Adrenal gland (tissue), 12 donors: ENCODE measurements around the gene DIP2C. TPM values are rescaled to one million over a fixed set of nuclear protein-coding genes. Genes with fewer than 3 reads are reported as not detected.

ENCODE experiments used
- DNase-seq, 7 donors: peaks; one replicate each; pipeline ENCODE4 v3.0.0-alpha.2; 2019 to 2020
- H3K27ac ChIP-seq, 5 donors: fragments of 200-600 bp; sonication (generic) in 4 of 5; 1 replicate in 3 of 5; 2 replicates in 2 of 5; pipeline versions ENCODE4 v1.5.1 to v1.8.0; 2016 to 2020; ENCODE audit warnings: mild to moderate bottlenecking in 1 of 5
- H3K27me3 ChIP-seq: fragments of 200-600 bp; 2 replicates; pipeline ENCODE4 v1.8.0; 2021
- H3K36me3 ChIP-seq, 2 donors: fragments of 200-600 bp; replicated peaks in 1 of 2; 1 replicate in 1 of 2; 2 replicates in 1 of 2; pipeline versions ENCODE4 v1.5.1 to v1.8.0; 2018 to 2022
- H3K4me1 ChIP-seq, 2 donors: fragments of 200-600 bp; replicated peaks in 1 of 2; 1 replicate in 1 of 2; 2 replicates in 1 of 2; pipeline versions ENCODE4 v1.5.1 to v1.8.0; 2018 to 2021
- H3K4me3 ChIP-seq, 4 donors: fragments of 200-600 bp; sonication (generic) in 3 of 4; one replicate each; pipeline ENCODE4 v1.5.1; 2016 to 2018
- H3K9me3 ChIP-seq, 3 donors: fragments of 200-600 bp; sonication (generic) in 1 of 3; replicated peaks in 1 of 3; 1 replicate in 2 of 3; 2 replicates in 1 of 3; pipeline versions ENCODE4 v1.5.1 to v1.8.0; 2016 to 2021
- CTCF ChIP-seq, 6 experiments: fragments of 450-650 bp in 4 of 6; fragments of 200-600 bp in 2 of 6; sonication (generic) in 1 of 6; IDR thresholded peaks; 1 replicate in 5 of 6; 2 replicates in 1 of 6; pipeline versions ENCODE4 v1.5.1 to v1.8.0; 2016 to 2021; ENCODE audit warnings: antibody characterized with exemption in 6 of 6, mild to moderate bottlenecking in 2 of 6, moderate library complexity in 1 of 6
- POLR2A ChIP-seq, 2 donors: fragments of 450-650 bp; IDR thresholded peaks; one replicate each; pipeline ENCODE4 v1.6.1; 2017; ENCODE audit warnings: antibody characterized with exemption in 2 of 2, mild to moderate bottlenecking in 2 of 2, moderate library complexity in 1 of 2
- WGBS, 4 donors: extraction: QIAGEN DNeasy Blood & Tissue Kit in 2 of 4; methylation state at CpG; one replicate each; pipeline versions ENCODE4 v1.1.5 to v1.1.7; 2013 to 2017; 5-methylcytosine and 5-hydroxymethylcytosine counted together
- intact Hi-C, 2 donors: fragments of 100-400 bp; cut with DNase I; formaldehyde crosslinking; loops; one replicate each; pipeline versions ENCODE4 v1.14.1 to v1.15.0; 2022 to 2023
- polyA plus RNA-seq, 3 donors: library from polyadenylated mRNA; stranded (reverse); fragments of 200-250 nt in 2 of 3; fragments of 350-450 nt in 1 of 3; fragmentation: Illumina TruSeq in 1 of 3; extraction: RNeasy Lipid Tissue Mini Kit (QIAGEN cat#74804) in 1 of 3; gene quantifications; one replicate each; pipeline ENCODE4 v1.2.3, GENCODE V29; 2013 to 2014
- total RNA-seq, 9 donors: library from RNA; depleted of rRNA in 4 of 9; stranded (reverse); fragments of >200 nt in 4 of 9; fragments of 120-200 nt in 1 of 9; fragmentation: NEBNext Ultra II Directional in 1 of 9; extraction: Animal tissue kit (Norgen Biotek cat#: 25700) in 1 of 9; gene quantifications; one replicate each; pipeline versions ENCODE4 v1.1.0 to v1.2.4, GENCODE V29; 2013 to 2023
- donor health status: healthy with polysubstance abuse.
- donor health status: Bipolar disorder and iron deficiency.
- donor health status: DM: yes; HTN: yes; CAD: no.
- donor health status: DM: no; HTN: no; CAD: no.
- donor health status: DM: no; HTN: no; CAD: no.
- donor health status: DM: yes; HTN: yes; CAD: no.

DIP2C gene
- total and polyA plus RNA-seq, 12 donors = 4.8 to 23.9 (median 19.7) TPM

DNA sequence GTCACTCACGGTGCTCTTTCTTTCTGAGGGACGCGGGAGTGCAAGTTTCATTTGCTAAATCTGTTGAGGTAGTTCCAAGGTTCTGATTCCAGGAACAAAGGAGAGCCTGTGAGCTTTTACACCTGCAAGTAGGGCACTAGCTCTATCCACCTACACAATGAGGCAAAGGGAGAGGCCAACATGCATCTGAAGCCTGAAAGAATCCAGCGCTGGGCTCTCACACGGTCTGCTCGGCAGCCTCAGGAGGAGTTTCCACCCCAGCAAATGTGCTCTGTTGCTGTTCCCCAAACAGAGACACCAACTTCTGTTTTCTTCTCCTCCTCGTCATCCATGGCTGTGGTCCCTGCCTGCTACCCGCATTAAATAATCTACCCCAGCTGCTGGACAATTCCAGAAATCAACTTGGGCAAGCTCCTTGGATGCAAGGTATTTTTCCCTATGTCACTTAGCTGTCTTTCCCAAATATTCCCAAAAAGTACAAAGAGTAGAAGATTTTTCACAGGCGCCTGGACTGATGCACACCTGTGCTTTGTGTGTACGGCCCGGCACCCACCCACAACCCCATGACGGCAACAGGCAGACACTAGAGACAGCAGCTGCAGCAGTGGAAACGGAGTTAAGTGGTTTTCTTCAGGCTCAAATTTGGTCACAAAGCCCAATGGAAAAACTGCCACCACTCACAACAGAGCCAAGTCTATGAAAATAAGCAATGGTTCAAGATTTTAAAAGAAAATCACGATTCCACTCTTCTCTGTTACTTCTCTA, 377.4 kb downstream of the DIP2C start:
- no peak overlapping the region for H3K27ac ChIP-seq
- H3K36me3 ChIP-seq = peaks cover 0 to 12% of the 10 kb centered on the region in 2 donors
- peak in 1 of 7 donors; percentile 24 for DNase-seq
- peaks cover 12 to 13% of the 10 kb centered on the region in 2 donors for H3K4me1 ChIP-seq
- intact Hi-C loops = no loop called here
- H3K4me3 ChIP-seq = no peak overlapping the region
- no peaks in the 10 kb centered on the region for H3K9me3 ChIP-seq
- H3K27me3 ChIP-seq = no peaks in the 10 kb centered on the region
- WGBS, 4 donors = 94 to 96% (median 95%) methylated on average over 14 of the region's 14 CpGs
- TF ChIP-seq CTCF (IDR thresholded peaks at IDR 0.05) (no peak), POLR2A (IDR thresholded peaks at IDR 0.05) (no peak)

DNA sequence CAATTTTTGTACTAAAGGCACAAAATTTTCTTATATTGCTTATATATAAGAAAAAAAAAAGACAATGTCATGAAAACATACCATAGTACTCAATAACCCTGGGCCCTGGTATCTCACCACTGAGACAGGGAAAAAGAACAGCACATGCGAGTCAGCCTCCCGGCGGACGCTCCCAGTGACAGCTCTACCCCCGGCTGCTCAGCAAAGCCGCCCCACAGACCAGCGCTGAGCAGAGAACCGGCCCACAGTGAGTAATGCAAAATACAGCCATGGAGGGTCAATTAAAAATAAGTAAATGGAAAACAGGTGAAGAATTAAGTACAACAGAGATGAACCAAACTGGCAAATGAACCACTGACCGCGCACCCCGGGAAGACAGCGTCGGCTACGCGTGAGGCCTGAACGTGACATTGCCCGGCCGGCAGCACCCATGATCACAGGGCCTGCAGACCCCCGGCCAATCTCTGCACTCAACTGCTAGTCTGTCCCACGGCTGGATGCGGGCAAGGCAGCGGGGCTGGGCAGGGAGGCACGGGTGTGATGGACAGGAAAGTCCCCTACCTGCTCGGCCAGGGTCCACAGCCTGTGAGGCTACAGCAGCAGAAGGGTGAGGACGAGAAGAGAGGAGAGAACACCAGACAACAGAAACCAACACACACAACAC, 378.4 kb downstream of the DIP2C start:
- DNase-seq = peak in 1 of 7 donors; percentile 30

DNA sequence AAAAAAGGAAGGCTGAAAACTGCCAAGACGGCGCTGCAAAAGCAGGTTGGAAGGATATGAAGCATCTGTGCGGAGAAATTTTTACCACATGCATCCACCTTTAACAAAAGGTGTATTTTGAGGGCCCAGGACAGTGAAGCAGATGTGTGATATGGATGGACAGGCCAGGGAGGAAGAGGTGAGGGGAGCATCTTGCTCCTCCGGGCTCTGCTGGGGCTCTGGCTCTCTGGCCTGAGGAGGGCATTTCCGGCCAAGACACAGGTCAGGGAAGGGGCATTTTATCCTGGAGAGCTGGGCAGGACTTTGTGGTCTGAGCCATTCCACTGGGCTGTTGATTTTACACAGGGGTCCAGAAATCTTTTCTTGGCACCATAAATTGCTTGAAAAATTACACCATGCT, 379.1 kb downstream of the DIP2C start:
- intact Hi-C loops = no loop called here
- DNase-seq = no peak
- WGBS, 4 donors = 83 to 95% (median 88%) methylated on average over 5 of the region's 5 CpGs
- TF ChIP-seq CTCF (IDR thresholded peaks at IDR 0.05) = no peak
- TF ChIP-seq POLR2A (IDR thresholded peaks at IDR 0.05) = no peak
- Histone ChIP-seq H3K4me1 (peaks cover 12 to 13% of the 10 kb centered on the region in 2 donors), H3K36me3 (peaks cover 0 to 12% of the 10 kb centered on the region in 2 donors), H3K27me3 (no peaks in the 10 kb centered on the region), H3K27ac (no peak overlapping the region), H3K4me3 (no peak overlapping the region), H3K9me3 (no peaks in the 10 kb centered on the region)

More for the DNA sequence above, 378.4 kb downstream of the DIP2C start:
- 94 to 97% (median 95%) methylated on average over 25 of the region's 25 CpGs for WGBS, 4 donors
- peaks cover 0 to 12% of the 10 kb centered on the region in 2 donors for H3K36me3 ChIP-seq
- intact Hi-C loops = no loop called here
- no peak overlapping the region for H3K4me3 ChIP-seq
- no peaks in the 10 kb centered on the region for H3K9me3 ChIP-seq
- H3K4me1 ChIP-seq = peaks cover 12 to 13% of the 10 kb centered on the region in 2 donors
- TF ChIP-seq CTCF (IDR thresholded peaks at IDR 0.05) (no peak), POLR2A (IDR thresholded peaks at IDR 0.05) (no peak)
- H3K27ac ChIP-seq = no peak overlapping the region
- H3K27me3 ChIP-seq = no peaks in the 10 kb centered on the region

DNA sequence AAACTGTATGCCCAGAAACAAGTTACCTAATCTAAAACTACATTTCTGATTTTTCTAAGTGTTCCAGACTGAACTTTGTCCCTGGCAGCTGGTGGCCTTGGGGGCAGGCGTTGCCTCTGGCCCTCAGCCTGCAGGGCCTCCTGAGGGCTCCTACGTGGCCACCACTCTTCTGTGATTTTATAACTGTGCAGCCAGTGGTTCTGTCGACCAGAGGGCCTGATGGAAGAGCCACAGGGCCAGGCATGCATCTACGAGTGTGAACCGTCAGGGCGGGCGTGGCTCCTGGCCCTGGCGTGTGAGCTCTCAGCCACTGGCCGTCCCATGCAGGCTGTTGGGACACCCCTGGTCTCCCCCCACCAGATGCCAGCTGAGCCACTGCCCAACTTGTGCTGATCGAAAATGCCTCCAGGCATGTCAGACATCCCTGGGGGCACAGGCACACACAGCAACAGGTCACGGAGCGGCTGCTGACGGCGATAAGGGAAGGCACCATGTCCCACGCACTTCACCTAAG, 380.8 kb downstream of the DIP2C start:
- Histone ChIP-seq H3K27me3 (no peaks in the 10 kb centered on the region), H3K9me3 (no peaks in the 10 kb centered on the region), H3K27ac (peak overlapping the region; percentile 47 to 84 (median 59)), H3K4me3 (no peak overlapping the region), H3K36me3 (peaks cover 0 to 8% of the 10 kb centered on the region in 2 donors), H3K4me1 (peaks cover 12 to 13% of the 10 kb centered on the region in 2 donors)
- DNase-seq = peak in 6 of 7 donors; percentile 57 to 76 (median 69)
- intact Hi-C loops = no loop called here
- no peak for TF ChIP-seq CTCF (IDR thresholded peaks at IDR 0.05)
- no peak for TF ChIP-seq POLR2A (IDR thresholded peaks at IDR 0.05)
- WGBS, 4 donors = 51 to 56% (median 53%) methylated on average over 7 to 15 of the region's 15 CpGs
